HG03066 (cell line): ENCODE data around the gene SMOC1.
"Not testable (repeated sequence)": the region's sequence is repeated elsewhere in the genome, so short reads cannot be mapped to it uniquely, and the experiment has no call there.

ENCODE experiments used
- ATAC-seq: cut with Tn5 transposase; IDR thresholded peaks from one replicate; pipeline ENCODE4 v1.9.1; 2021; ENCODE audit warnings: low read depth; ENCODE audit not compliant: unreplicated experiment

SMOC1 gene

GRCh38 chr14:69896080-69896479 lies 16.9 kb downstream of the SMOC1 start:
- ATAC-seq = no peak

GRCh38 chr14:69896972-69897371 lies 17.8 kb downstream of the SMOC1 start:
- ATAC-seq = no peak

- ATAC-seq = no peak
Observed at GRCh38 chr14:69900603-69901002, 21.4 kb downstream of the SMOC1 start.

GRCh38 chr14:69901113-69901951 lies 22.1 kb downstream of the SMOC1 start:
- no peak for ATAC-seq

- not testable (repeated sequence) for ATAC-seq
Observed at GRCh38 chr14:69903046-69903445, 23.8 kb downstream of the SMOC1 start.

GRCh38 chr14:69904246-69904645 lies 25.0 kb downstream of the SMOC1 start:
- ATAC-seq = no peak

GRCh38 chr14:69906201-69906600 lies 27.0 kb downstream of the SMOC1 start:
- no peak for ATAC-seq

GRCh38 chr14:69909826-69910550 lies 30.8 kb downstream of the SMOC1 start:
- no peak for ATAC-seq

- no peak for ATAC-seq
Observed at GRCh38 chr14:69910871-69911270, 31.7 kb downstream of the SMOC1 start.

- no peak for ATAC-seq
Observed at GRCh38 chr14:69913686-69914085, 34.5 kb downstream of the SMOC1 start.

- ATAC-seq = no peak
Observed at GRCh38 chr14:69916396-69916795, 37.2 kb downstream of the SMOC1 start.

GRCh38 chr14:69917287-69917686 lies 38.1 kb downstream of the SMOC1 start:
- ATAC-seq = no peak

- no peak for ATAC-seq
Observed at GRCh38 chr14:69919815-69920214, 40.6 kb downstream of the SMOC1 start.

GRCh38 chr14:69921052-69921451 lies 41.8 kb downstream of the SMOC1 start:
- no peak for ATAC-seq

- no peak for ATAC-seq
Observed at GRCh38 chr14:69922198-69922597, 43.0 kb downstream of the SMOC1 start.

- no peak for ATAC-seq
Observed at GRCh38 chr14:69924201-69924600, 45.0 kb downstream of the SMOC1 start.

GRCh38 chr14:69928111-69928523 lies 48.9 kb downstream of the SMOC1 start:
- no peak for ATAC-seq

- no peak for ATAC-seq
Observed at GRCh38 chr14:69930780-69931379, 51.7 kb downstream of the SMOC1 start.

GRCh38 chr14:69931960-69932359 lies 52.7 kb downstream of the SMOC1 start:
- no peak for ATAC-seq

- ATAC-seq = no peak
Observed at GRCh38 chr14:69932391-69932790, 53.2 kb downstream of the SMOC1 start.

GRCh38 chr14:69933623-69934275 lies 54.5 kb downstream of the SMOC1 start:
- no peak for ATAC-seq
